NCI-H187 treated with DMSO at 0.1 percent for 48 hours (cell line): ENCODE measurements around the gene AP2M1.

Experiments
- DNase-seq: peaks from one replicate; lab custom pipeline; 2025; lab: John Stamatoyannopoulos, UW

The AP2M1 gene

DNA sequence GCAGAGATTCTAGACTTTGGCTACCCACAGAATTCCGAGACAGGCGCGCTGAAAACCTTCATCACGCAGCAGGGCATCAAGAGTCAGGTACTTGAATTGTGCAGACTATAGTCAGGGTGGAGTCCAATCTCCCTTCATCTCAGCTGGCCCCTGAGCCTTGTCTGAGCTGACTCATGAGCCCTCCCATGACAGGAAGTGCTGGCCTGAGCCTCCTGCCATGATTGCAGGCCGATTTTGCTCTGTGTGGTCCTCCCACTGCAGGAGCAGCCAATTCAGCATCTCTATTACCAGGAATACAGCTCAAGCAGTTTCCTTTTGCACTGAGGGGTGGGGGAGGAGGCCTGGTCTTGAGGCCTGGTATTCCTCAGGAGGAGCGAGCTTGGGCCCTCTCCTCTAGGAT, 5.5 kb downstream of the AP2M1 start:
- no peak for DNase-seq

DNA sequence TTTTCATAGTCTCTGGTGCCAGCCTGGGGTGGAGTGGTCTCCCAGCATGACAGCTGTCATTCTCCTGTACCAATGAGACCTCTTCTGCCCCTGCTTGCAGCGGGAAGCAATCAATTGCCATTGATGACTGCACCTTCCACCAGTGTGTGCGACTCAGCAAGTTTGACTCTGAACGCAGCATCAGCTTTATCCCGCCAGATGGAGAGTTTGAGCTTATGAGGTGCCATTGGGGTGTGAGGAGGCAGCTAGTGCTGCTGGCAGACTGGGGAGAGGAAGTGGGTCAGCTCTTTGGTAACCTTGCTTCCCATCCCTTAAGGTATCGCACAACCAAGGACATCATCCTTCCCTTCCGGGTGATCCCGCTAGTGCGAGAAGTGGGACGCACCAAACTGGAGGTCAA, 6.9 kb downstream of the AP2M1 start:
- no peak for DNase-seq

DNA sequence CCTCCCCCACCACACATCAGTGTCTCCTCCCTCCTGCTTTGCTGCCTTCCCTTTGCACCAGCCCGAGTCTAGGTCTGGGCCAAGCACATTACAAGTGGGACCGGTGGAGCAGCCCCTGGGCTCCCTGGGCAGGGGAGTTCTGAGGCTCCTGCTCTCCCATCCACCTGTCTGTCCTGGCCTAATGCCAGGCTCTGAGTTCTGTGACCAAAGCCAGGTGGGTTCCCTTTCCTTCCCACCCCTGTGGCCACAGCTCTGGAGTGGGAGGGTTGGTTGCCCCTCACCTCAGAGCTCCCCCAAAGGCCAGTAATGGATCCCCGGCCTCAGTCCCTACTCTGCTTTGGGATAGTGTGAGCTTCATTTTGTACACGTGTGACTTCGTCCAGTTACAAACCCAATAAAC, 9.0 kb downstream of the AP2M1 start:
- DNase-seq = no peak

DNA sequence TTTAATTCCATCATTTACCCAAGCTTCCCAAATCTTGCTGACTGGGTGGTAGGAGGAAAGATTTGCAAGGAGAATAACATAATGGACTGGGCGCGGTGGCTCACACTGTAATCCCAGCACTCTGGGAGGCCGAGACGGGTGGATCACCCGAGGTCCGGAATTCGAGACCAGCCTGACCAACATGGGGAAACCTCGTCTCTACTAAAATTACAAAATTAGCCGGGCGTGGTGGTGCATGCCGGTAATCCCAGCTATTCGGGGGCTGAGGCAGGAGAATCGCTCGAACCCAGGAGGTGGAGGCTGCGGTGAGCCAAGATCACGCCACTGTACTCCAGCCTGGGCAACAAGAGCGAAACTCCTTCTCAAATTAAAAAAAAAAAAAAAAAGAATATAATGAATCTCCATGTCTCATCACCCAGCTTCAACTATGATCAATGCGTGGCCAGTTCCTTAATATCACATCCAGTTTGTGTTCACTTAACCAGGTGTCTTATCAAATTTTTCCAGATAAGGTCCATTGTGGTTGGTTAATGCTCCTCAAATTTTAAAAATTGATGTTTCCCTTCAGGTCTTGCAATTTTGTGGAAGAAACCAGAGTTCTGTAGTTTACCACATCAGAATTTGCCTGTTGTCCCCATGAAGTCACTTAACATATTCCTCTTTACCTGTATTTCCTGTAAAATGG, 10.0 kb downstream of the AP2M1 start:
- DNase-seq = no peak

DNA sequence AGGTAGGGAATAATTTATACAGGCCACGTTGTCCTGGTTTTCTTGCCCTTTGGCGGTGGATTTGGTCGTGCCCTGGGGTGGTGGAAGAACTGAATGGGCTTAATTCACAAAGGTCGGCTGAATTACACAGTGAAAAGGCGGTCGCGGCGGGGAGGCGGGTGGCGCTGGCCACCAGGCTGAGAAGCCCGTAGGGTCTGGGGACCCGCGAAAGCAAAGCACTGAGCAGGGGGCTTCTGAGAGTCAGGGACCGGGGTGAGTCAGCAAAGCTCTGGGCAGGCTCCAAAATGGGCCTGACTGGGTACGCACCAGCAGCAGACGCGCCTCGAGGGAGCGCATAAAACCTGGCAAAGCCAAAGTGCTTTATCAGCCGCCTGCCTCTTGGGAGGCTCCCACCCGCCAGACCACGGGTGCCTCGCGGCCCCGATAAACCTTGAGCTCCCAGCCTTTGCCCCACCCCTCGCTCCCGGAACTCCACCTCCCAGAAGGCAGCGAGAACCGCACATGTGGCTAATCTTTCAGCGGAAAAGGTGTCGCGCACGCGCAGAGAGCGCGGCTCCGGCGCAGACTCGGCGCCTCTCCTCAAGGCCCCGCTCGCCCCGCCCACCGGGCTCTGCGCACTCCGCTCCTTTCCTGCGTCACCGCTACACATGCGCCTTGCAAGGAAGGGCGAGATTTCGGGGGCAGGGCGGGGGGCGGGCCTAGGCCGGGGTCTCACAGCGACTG, 11.0 kb downstream of the AP2M1 start:
- DNase-seq = peak; percentile 89

DNA sequence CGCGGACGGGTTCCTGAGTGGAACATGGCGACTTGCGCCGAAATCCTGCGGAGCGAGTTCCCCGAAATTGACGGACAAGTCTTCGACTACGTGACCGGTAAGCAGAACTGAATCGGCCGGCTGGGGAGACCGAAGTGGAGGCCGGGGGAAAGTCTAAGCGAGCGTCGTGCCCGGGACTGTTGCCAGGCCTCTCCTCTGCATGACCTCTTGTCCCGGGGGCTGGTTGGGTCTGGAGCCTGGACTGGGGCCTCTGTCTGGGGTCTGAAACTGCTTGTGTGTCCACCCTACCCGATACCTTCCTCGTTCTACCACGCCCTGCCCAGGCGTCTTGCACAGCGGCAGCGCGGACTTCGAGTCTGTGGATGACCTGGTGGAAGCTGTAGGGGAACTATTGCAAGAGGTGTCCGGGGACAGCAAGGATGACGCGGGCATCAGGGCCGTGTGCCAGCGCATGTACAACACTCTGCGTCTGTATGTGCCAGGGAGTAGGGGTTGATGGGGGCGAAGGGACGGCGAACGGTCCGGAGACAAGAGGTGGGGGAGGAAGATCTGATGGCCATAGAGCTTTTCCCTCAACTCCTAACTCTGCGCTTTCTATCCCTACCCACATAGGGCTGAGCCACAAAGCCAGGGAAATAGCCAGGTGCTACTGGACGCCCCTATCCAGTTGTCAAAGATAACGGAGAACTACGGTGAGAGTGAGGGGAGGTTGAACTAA, 11.7 kb downstream of the AP2M1 start, which contains the start of gene ABCF3:
Gene ABCF3 (plus strand): TSS at position 16 of the 718 bp plus-strand sequence. CDS start 9 bp downstream, at position 25.
- no peak for DNase-seq

DNA sequence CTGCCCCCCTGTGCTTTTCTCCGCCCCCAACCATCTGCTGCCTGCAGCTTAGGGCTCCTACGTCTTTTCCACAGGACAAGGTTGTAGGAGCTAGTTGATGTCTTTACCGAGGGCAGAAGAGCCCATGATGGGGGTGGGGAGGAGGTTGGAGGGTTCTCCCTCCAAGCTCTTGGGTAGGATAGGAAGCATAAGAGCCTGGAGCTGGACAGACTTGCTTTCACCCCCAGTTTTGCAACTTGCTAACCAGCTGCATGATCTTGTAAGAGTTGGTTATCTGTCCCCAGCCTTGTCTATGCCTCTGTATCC, 12.2 kb downstream of the AP2M1 start:
- no peak for DNase-seq

DNA sequence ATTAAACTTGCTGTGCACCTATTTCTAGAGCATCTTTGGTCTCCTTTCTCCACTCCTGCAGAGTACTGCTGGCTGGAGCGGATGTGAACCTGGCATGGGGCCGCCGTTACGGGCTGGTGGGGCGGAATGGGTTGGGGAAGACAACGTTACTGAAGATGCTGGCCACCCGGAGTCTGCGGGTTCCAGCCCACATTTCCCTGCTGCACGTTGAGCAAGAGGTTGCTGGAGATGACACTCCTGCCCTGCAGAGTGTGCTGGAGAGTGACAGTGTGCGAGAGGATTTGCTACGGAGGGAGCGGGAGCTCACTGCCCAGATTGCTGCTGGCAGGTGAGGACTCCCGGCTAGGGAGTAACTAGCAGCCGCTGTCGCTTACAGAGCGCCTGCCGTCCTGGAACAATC, 13.4 kb downstream of the AP2M1 start:
- DNase-seq = no peak

DNA sequence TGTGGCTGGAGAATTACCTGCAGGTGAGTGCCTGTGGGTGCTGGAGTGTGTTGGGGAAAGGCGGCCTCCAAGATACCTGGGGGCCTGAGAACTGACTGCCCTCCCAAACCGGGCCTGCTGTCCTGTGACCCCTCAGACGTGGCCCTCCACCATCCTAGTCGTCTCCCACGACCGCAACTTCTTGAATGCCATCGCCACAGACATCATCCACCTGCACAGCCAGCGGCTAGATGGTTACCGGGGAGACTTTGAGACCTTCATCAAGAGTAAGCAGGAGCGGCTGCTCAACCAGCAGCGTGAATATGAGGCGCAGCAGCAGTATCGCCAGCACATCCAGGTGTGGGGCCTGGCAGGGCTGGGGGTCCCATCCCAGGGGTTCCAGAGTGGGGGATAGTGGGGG, 14.8 kb downstream of the AP2M1 start:
- DNase-seq = no peak

DNA sequence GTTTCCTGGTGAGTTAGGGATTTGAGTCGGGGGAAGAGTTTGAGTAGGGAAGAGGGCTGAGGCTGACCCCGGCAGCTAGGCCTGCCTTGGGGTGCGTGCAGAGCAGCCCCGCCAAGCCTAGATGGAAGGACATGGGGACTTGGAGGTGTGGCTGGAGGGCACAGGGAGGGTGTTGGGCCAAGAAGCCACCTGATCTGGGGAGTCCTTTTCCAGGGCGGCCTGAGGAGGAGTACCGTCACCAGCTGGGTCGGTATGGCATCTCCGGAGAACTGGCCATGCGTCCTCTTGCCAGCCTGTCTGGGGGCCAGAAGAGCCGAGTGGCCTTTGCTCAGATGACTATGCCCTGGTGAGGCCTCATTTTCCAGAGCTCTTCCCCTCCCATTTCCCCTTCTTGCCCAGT, 18.2 kb downstream of the AP2M1 start:
- DNase-seq = no peak

DNA sequence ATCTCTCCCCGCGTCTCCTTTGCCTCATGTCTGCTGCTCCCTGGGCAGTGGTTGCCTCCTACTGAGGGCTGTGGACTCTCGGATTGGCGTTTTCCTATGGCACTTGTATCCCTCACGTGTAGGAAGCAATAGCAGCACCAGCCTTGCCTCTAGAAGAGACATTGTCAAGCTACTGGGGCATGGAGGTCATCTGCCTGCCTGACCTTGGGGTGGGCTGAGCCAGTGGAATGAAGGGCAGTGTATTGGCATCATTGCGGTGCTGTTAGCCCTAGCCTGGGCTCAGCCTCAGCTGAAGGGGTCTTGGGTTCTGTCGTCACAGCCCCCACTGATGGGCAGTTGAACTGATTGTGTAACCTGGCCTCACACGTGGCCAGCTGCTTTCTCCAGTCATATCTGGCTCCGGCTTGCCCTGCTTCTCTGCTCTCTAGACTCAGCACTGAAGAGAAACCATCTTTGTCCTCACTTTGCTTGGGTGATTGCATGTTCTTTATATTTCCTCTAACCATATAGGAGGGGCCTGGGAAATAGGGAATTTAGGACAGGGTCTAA, 19.4 kb downstream of the AP2M1 start:
- no peak for DNase-seq

DNA sequence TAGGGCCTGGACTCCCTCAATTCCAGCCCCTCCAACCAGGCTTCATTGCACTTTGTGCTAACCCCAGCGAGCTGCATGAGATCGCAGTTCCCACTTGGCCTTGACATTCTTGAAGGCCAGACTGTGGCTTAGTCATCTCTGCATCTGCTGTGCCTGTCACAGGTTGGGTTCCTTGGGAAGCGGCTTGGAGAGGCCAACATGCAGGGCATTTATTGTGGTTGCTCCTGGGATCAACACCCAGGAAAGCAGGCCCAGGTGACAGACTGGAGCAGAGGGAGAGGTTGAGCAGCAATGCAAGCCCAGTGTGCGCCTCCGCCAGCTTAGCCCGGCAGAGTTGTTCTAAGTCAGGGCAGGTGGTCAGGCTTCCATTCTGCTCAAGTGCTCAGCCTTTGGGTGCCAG, 21.9 kb downstream of the AP2M1 start:
- no peak for DNase-seq

DNA sequence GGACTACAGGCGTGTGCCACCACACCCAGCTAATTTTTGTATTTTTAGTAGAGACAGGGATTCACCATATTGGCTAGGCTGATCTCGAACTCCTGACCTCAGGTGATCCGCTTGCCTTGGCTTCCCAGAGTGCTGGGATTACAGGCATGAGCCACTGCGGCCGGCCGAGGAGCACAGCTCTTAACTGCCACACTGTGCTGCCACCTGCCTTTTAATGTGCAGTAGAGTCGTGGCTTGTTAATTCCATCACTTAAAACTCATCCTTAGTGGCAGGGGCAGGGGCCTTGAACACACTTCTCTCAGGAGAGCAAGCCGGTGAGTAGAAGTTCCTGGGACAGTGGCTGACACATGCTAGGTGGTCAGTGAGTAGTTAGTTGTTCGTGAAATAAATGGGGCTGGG, 23.9 kb downstream of the AP2M1 start:
- no peak for DNase-seq

DNA sequence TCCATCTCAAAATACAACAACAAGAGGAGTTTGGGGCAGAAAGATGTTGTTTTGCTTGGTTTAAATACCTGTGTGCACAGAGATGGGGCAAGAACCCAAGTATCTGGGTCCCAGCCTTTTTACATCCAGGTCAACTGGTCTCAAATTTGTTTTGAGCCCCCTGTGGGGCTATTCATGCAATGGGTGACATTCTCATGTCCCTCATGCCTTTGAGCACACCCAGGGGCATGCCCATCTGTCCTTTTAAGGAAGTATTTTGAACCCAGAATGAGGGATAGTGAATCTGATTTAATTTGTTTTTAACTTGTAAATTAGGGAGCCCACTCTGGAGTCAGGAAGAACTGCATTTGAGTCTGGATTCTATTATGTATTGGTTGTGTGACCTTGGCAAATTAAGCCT, 26.2 kb downstream of the AP2M1 start:
- no peak for DNase-seq

DNA sequence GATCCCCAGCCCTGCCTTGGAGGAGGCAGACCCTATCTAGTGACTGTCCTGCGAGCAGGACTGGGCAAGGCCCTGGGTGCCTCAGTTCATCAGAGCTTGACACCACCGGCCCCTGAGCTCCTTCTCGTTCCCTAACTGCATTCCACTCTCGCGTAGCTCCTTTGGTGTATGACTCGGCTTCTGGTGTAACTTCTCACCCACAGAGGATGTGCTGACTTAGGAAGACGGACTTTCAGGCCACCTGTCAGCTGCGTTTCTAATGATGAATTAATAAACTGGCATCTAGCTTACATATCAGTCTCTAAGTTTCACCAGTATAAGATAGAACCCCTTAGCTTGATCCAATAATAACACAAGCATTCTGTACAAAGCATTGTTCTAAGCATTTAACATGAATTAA, 28.9 kb downstream of the AP2M1 start:
- no peak for DNase-seq

DNA sequence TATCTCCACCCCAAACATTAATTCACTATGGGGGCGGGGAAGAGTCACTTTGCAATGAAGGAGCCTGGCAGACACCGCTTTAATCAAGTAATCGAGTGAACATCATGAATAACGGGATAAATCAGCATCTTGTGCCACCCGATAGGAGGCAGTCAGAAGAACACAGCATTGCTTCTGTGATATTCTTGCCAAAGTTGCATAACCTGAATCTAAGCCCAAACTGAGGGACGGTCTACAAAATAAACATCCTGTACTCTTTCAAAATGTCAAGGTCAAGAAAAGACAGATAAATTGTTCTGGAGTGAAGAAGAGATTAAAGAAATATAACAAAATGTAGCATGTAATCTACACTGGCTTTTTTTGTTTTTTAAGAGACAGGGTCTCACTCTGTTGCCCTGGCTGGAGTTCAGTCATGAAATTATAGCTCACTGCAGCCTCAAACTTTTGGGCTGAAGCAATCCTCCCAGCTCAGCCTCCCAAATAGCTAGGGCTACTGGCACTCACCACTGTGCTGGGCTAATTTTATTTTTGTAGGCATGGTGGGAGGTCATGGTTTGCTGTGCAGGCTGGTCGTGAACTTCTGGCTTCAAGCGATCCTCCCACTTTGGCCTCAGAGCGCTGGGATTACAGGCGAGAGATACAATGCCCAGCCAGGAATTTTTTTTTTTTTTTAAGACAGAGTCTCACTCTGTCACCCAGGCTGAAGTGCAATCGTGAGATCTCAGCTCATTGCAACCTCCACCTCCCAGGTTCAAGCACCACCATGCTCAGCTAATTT, 34.7 kb downstream of the AP2M1 start:
- no peak for DNase-seq

DNA sequence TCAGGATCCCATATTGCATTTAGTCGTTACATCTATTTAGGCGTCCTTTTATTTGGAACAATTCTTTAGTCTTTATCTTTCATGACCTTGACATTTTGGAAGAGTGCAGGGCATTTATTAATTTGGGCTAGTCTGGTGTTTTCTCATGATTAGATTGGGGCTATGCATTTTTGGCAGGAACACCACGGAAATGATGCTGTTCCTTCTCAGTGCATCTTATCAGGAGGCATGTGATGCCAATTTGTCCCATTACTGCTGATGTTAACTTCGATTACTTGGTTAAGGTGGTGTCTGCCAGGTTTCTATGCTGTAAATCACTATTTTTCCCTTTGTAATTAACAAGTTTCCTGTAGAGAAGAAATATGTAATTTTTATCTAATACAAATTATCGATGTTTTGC, 36.6 kb downstream of the AP2M1 start:
- DNase-seq = no peak

DNA sequence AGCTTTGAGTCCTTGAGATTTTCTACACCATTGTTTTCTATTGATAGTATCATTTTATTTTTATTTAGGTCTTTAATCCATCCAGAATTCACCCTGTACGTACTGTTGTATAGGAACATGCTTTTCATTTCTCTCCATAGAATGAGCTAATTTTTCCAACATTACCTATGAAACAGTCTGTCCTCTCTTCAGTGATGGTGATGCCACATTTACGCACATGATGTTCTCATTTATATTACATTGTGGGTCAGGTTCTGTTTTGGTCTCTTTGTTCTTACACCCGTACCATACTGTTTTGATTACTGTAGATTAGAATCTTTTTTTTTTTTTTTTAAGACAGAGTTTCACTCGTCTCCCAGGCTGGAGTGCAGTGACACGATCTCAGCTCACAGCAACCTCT, 37.1 kb downstream of the AP2M1 start:
- DNase-seq = no peak

DNA sequence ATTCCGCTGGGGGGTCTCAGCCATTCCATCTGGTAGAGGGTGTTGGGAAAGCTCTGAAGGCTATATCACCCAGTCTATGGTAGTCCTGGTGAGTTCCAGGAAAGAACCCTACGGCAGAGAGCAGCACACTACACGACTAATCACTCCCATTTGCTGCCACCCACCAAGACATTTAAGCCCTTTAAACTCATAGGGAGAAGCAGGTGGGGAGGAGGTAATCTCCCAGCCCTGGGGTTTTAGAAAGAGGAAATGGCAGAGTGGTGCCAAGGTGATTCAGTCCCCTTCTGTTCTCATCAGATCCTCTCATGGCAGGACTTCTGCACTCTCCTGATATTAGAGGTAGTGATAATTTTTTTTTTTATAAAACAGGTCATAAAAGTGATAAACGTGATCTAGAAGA, 44.2 kb downstream of the AP2M1 start:
- no peak for DNase-seq

DNA sequence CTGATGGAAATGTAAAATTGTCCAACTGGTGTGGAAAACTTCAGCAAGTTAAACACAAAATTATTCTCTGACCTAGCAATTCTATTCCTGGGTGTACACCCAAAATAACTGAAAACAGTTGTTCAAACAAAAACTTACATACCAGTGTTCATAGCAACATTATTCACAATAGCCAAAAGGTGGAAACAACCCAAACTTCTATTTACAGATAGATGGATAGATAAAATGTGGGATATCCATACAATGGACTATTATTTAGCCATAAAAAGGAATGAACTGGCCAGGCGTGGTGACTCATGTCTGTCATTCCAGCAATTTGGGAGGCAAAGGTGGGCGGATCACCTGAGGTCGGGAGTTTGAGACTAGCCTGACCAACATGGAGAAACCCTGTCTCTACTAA, 47.9 kb downstream of the AP2M1 start:
- DNase-seq = no peak

DNA sequence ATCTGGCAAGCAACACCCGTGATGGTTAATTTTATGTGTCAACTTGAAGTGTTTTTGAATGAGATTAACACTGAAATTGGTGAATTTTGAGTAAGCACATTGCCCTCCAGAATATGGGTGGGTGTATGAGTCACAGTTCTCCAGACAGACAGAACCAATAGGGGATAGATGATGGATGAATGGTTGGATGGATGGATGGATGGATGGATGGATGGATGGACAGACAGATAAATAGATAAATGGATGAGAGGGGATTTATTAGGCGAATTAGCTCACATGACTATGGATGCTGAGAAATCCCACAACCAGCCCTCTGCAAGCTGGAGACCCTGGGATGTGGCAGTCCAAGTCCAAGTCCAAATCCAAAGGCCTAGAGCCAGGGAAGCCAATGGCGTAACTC, 49.3 kb downstream of the AP2M1 start:
- no peak for DNase-seq

DNA sequence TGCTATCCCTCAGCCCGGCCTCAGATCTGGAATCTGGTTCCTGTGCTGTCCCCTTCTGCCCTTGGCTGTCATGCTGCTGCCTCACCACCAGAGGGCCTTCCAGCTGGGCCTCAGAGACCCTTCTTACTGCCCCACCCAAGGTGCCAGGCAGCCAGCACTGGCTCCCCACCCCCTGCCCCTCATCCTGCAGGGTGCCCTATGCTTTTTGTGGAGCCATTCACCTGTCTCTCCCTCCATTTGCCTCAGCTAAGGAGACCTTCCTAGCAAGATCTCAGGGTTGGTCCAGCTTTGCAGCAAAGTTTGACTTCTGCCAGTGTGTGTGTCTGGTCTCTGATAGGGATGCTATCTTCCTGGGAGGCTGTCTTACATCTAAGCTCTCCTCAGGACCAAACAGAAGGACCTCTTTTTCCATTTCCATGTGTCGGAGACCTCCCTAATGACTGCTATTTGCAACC, 52.9 kb downstream of the AP2M1 start:
- DNase-seq = no peak
